Lower lobe of right lung (tissue), 2 donors: Measurements from ENCODE around the gene RALY. TPM values are rescaled to one million over a fixed set of nuclear protein-coding genes. Genes with fewer than 3 reads are reported as not detected.

Experiments
- ATAC-seq, 2 donors: fragments of 200-7000 bp; cut with Tn5 transposase; one replicate each; pipeline ENCODE4 v1.9.1; 2020 to 2022; ENCODE audit warnings: mild to moderate bottlenecking in 2 of 2, moderate library complexity in 2 of 2
- DNase-seq: peaks from one replicate; pipeline ENCODE4 v3.0.0-alpha.2; 2020
- H3K27ac ChIP-seq: fragments of 200-600 bp; one replicate; pipeline ENCODE4 v1.8.0; 2022
- H3K27me3 ChIP-seq: fragments of 200-600 bp; one replicate; pipeline ENCODE4 v1.8.0; 2022; ENCODE audit warnings: low read depth
- H3K36me3 ChIP-seq: fragments of 200-600 bp; one replicate; pipeline ENCODE4 v1.8.0; 2022; ENCODE audit warnings: mild to moderate bottlenecking
- H3K4me1 ChIP-seq: fragments of 200-600 bp; one replicate; pipeline ENCODE4 v1.8.0; 2022
- H3K4me3 ChIP-seq: fragments of 200-600 bp; one replicate; pipeline ENCODE4 v1.8.0; 2022; ENCODE audit warnings: mild to moderate bottlenecking
- H3K9me3 ChIP-seq: fragments of 200-600 bp; one replicate; pipeline ENCODE4 v1.8.0; 2022
- CTCF ChIP-seq: fragments of 200-600 bp; IDR thresholded peaks from one replicate; pipeline ENCODE4 v1.8.0; 2022; ENCODE audit warnings: antibody characterized with exemption, mild to moderate bottlenecking
- intact Hi-C: fragments of 100-400 bp; cut with DNase I; formaldehyde crosslinking; loops from one replicate; pipeline ENCODE4 v1.11.0; 2022
- total RNA-seq: library from RNA; stranded (reverse); fragmentation: NEBNext Ultra II Directional; extraction: Animal tissue kit (Norgen Biotek cat#: 25700); gene quantifications from one replicate; pipeline ENCODE4 v1.2.1, GENCODE V29; 2021
- donor health status: DM: no; HTN: yes; CAD: no; lungs with severe emphysema.

The RALY gene
- total RNA-seq, 1 donor from 2014 or later, result 124 TPM

- ATAC-seq, result no peak
- intact Hi-C loops, result no loop called here
- no peaks in the 10 kb centered on the region for H3K27me3 ChIP-seq
- peaks cover 81% of the 10 kb centered on the region for H3K36me3 ChIP-seq
- no peak overlapping the region for H3K27ac ChIP-seq
- no peak for TF ChIP-seq CTCF
- H3K4me3 ChIP-seq, result no peak overlapping the region
- no peak for DNase-seq
- peaks cover 24% of the 10 kb centered on the region for H3K4me1 ChIP-seq
- H3K9me3 ChIP-seq, result no peaks in the 10 kb centered on the region
Observed at GRCh38 chr20:34084227-34084923, 90.7 kb downstream of the RALY start.

GRCh38 chr20:34085544-34086040 is 91.9 kb downstream of the RALY start:
- DNase-seq (no peak), ATAC-seq (no peak)
- H3K27ac ChIP-seq, result no peak overlapping the region
- H3K4me3 ChIP-seq, result no peak overlapping the region
- H3K9me3 ChIP-seq, result no peaks in the 10 kb centered on the region
- intact Hi-C loops, result no loop called here
- peaks cover 81% of the 10 kb centered on the region for H3K36me3 ChIP-seq
- TF ChIP-seq CTCF, result no peak
- no peaks in the 10 kb centered on the region for H3K27me3 ChIP-seq
- H3K4me1 ChIP-seq, result peaks cover 35% of the 10 kb centered on the region

- TF ChIP-seq CTCF, result no peak
- H3K27me3 ChIP-seq, result no peaks in the 10 kb centered on the region
- peaks cover 19% of the 10 kb centered on the region for H3K4me1 ChIP-seq
- DNase-seq, result no peak
- ATAC-seq, result no peak
- peaks cover 95% of the 10 kb centered on the region for H3K36me3 ChIP-seq
- H3K27ac ChIP-seq, result no peak overlapping the region
- no peak overlapping the region for H3K4me3 ChIP-seq
- intact Hi-C loops, result no loop called here
- H3K9me3 ChIP-seq, result no peaks in the 10 kb centered on the region
Observed at GRCh38 chr20:34088305-34089174, 94.8 kb downstream of the RALY start.

GRCh38 chr20:34089175-34089479 is 95.4 kb downstream of the RALY start:
- Histone ChIP-seq H3K27me3 (no peaks in the 10 kb centered on the region), H3K36me3 (peaks cover 99% of the 10 kb centered on the region), H3K4me3 (no peak overlapping the region), H3K27ac (no peak overlapping the region), H3K4me1 (peaks cover 14% of the 10 kb centered on the region), H3K9me3 (no peaks in the 10 kb centered on the region)
- DNase-seq, result no peak
- no peak for TF ChIP-seq CTCF
- ATAC-seq, result no peak
- intact Hi-C loops, result no loop called here

GRCh38 chr20:34089655-34090345 is 96.1 kb downstream of the RALY start:
- no peak for DNase-seq

More at GRCh38 chr20:34089655-34090345, 96.1 kb downstream of the RALY start:
- peak; percentile 53 to 65 for ATAC-seq
- H3K4me1 ChIP-seq, result peaks cover 14% of the 10 kb centered on the region
- no peak overlapping the region for H3K4me3 ChIP-seq
- no peaks in the 10 kb centered on the region for H3K9me3 ChIP-seq
- H3K27me3 ChIP-seq, result no peaks in the 10 kb centered on the region
- H3K36me3 ChIP-seq, result peaks cover 99% of the 10 kb centered on the region
- no peak for TF ChIP-seq CTCF
- intact Hi-C loops, result no loop called here
- no peak overlapping the region for H3K27ac ChIP-seq
